ENCODE data around the gene XKR7.
"Not testable (repeated sequence)": the region's sequence is repeated elsewhere in the genome, so short reads cannot be mapped to it uniquely, and the experiment has no call there.

XKR7 gene

GRCh38 chr20:32031007-32031958 lies 63.3 kb downstream of the XKR7 start:
- no peaks in the 10 kb centered on the region for H4K20me1 ChIP-seq (ENCODE audit: insufficient read depth, low read length)
- peak; percentile 39 for DNase-seq
- H2AFZ ChIP-seq (ENCODE audit: low read length): no peak overlapping the region; the same call in 1 of the 2 replicates
- no peaks in the 10 kb centered on the region for H3K9me2 ChIP-seq (replicated peaks; ENCODE audit: insufficient read depth, low read length)
- H3K4me1 ChIP-seq (ENCODE audit: low read length): no peaks in the 10 kb centered on the region
- TF ChIP-seq, protein P1, sequence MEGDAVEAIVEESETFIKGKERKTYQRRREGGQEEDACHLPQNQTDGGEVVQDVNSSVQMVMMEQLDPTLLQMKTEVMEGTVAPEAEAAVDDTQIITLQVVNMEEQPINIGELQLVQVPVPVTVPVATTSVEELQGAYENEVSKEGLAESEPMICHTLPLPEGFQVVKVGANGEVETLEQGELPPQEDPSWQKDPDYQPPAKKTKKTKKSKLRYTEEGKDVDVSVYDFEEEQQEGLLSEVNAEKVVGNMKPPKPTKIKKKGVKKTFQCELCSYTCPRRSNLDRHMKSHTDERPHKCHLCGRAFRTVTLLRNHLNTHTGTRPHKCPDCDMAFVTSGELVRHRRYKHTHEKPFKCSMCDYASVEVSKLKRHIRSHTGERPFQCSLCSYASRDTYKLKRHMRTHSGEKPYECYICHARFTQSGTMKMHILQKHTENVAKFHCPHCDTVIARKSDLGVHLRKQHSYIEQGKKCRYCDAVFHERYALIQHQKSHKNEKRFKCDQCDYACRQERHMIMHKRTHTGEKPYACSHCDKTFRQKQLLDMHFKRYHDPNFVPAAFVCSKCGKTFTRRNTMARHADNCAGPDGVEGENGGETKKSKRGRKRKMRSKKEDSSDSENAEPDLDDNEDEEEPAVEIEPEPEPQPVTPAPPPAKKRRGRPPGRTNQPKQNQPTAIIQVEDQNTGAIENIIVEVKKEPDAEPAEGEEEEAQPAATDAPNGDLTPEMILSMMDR (IDR thresholded peaks at IDR 0.05; ENCODE audit: low read length): peak; percentile 95
- no peak for TF ChIP-seq EZH2 (optimal IDR thresholded peaks at IDR 0.05; ENCODE audit: low read depth, low read length)
- no peak for TF ChIP-seq EZH2phosphoT487 (IDR thresholded peaks at IDR 0.05; ENCODE audit: low read length)
- H3K36me3 ChIP-seq (replicated peaks; ENCODE audit: insufficient read depth, low read length): no peaks in the 10 kb centered on the region
- peak overlapping the region; percentile 25; the same call in 1 of the 2 replicates for H3K4me3 ChIP-seq (ENCODE audit: low read length)
- H3K79me2 ChIP-seq (ENCODE audit: low read length): no peaks in the 10 kb centered on the region
- H3F3A ChIP-seq (ENCODE audit: insufficient read depth, low read length): no peaks in the 10 kb centered on the region
- peak overlapping the region; percentile 73; the same call in 1 of the 2 replicates for H3K4me2 ChIP-seq (ENCODE audit: low read depth, low read length)
- no peak overlapping the region for H3K9ac ChIP-seq (ENCODE audit: low read length)
- H3K9me3 ChIP-seq (replicated peaks; ENCODE audit: insufficient read depth, low read length): no peaks in the 10 kb centered on the region
- no peak overlapping the region for H3K27ac ChIP-seq (ENCODE audit: low read length)
- peaks cover 82% of the 10 kb centered on the region for H3K27me3 ChIP-seq (replicated peaks; ENCODE audit: insufficient read depth, low read length)

DNA sequence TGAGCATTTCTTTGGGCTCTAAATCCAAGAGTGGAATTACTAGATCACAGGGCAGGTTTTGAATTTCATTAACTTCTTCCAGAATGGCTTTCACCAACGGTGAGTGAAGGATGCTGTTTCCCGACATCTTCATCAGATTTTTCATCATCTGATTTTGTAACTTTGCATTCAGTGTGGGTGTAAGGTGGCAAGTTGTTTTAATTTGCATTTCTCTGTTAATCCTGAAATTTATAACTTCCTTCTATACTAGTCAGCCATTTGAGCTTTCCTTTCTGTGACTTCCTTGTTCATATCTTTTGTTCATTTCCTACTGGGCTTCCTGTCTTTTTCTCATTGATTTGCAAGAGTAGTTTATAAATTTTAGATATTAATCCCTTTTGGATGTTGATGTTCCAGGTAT lies 65.4 kb downstream of the XKR7 start:
- H3K4me3 ChIP-seq (ENCODE audit: low read length): no peak overlapping the region
- H3K9ac ChIP-seq (ENCODE audit: low read length): no peak overlapping the region
- no peak overlapping the region for H3K4me2 ChIP-seq (ENCODE audit: low read depth, low read length)
- H3K27ac ChIP-seq (ENCODE audit: low read length): no peak overlapping the region
- H3K27me3 ChIP-seq (replicated peaks; ENCODE audit: insufficient read depth, low read length): peaks cover 84% of the 10 kb centered on the region
- H3K4me1 ChIP-seq (ENCODE audit: low read length): no peaks in the 10 kb centered on the region
- TF ChIP-seq, protein P1 (IDR thresholded peaks at IDR 0.05; ENCODE audit: low read length): no peak
- TF ChIP-seq EZH2phosphoT487 (IDR thresholded peaks at IDR 0.05; ENCODE audit: low read length) (no peak), EZH2 (optimal IDR thresholded peaks at IDR 0.05; ENCODE audit: low read depth, low read length) (no peak)
- no peaks in the 10 kb centered on the region for H3K9me3 ChIP-seq (replicated peaks; ENCODE audit: insufficient read depth, low read length)
- H3K36me3 ChIP-seq (replicated peaks; ENCODE audit: insufficient read depth, low read length): no peaks in the 10 kb centered on the region
- DNase-seq: no peak
- H2AFZ ChIP-seq (ENCODE audit: low read length): no peak overlapping the region
- H3K79me2 ChIP-seq (ENCODE audit: low read length): no peaks in the 10 kb centered on the region
- no peaks in the 10 kb centered on the region for H3F3A ChIP-seq (ENCODE audit: insufficient read depth, low read length)
- H3K9me2 ChIP-seq (replicated peaks; ENCODE audit: insufficient read depth, low read length): no peaks in the 10 kb centered on the region
- H4K20me1 ChIP-seq (ENCODE audit: insufficient read depth, low read length): no peaks in the 10 kb centered on the region

DNA sequence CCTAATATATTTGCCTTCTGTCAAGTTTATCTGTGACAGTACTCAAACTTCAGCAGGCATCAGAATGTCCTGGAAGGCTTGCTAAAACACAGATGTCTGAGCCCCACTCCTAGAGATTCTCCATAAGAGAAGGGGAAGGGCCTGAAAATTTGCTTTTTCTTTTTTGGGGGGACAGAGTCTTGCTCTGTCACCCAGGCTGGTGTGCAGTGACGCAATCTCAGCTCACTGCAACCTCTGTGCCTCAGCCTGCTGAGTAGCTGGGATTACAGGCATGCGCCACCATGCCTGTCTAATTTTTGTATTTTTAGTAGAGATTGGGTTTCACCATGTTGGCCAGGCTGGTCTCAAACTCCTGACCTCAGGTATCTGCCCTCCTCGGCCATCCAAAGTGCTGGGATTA lies 65.8 kb downstream of the XKR7 start:
- not testable (repeated sequence) for H3K79me2 ChIP-seq (ENCODE audit: low read length); H3K9me3 ChIP-seq (replicated peaks; ENCODE audit: insufficient read depth, low read length); H3K9me2 ChIP-seq (replicated peaks; ENCODE audit: insufficient read depth, low read length); H3K27ac ChIP-seq (ENCODE audit: low read length); H3K9ac ChIP-seq (ENCODE audit: low read length); H3K36me3 ChIP-seq (replicated peaks; ENCODE audit: insufficient read depth, low read length); H3K4me2 ChIP-seq (ENCODE audit: low read depth, low read length); H4K20me1 ChIP-seq (ENCODE audit: insufficient read depth, low read length); H3F3A ChIP-seq (ENCODE audit: insufficient read depth, low read length); H3K4me3 ChIP-seq (ENCODE audit: low read length); DNase-seq; H3K4me1 ChIP-seq (ENCODE audit: low read length); H2AFZ ChIP-seq (ENCODE audit: low read length)
- H3K27me3 ChIP-seq (replicated peaks; ENCODE audit: insufficient read depth, low read length): peaks cover 83% of the 10 kb centered on the region
